HCT116 (cell line): ENCODE measurements around the gene DENND10.

Experiments used
- CTCF ChIP-seq, 3 experiments: fragments of 200-600 bp in 1 of 3; sonication (generic) in 1 of 3; IDR thresholded peaks in 2 of 3; conservative IDR thresholded peaks in 1 of 3; 2 replicates each; pipeline ENCODE4 v1.5.1; 2012 to 2017; ENCODE audit warnings: low read depth in 2 of 3, low read length in 2 of 3, antibody characterized with exemption in 1 of 3, borderline replicate concordance in 1 of 3, control low read depth in 1 of 3, mild to moderate bottlenecking in 1 of 3, mixed read lengths in 1 of 3, mixed run types in 1 of 3, moderate library complexity in 1 of 3; ENCODE audit not compliant: insufficient read depth in 1 of 3
- EZH2 ChIP-seq: fragments of 200-600 bp; sonication (generic); IDR thresholded peaks from 2 replicates; pipeline ENCODE4 v1.6.1; 2017; ENCODE audit warnings: antibody characterized with exemption, mixed run types
- EZH2phosphoT487 ChIP-seq: fragments of 200-600 bp; IDR thresholded peaks from 2 replicates; pipeline ENCODE4 v1.6.1; 2018; ENCODE audit warnings: antibody characterized with exemption, borderline replicate concordance
- FOSL1 ChIP-seq: IDR thresholded peaks from 2 replicates; pipeline ENCODE4 v1.6.1; 2012; ENCODE audit warnings: low read depth
- MAX ChIP-seq: IDR thresholded peaks from 2 replicates; pipeline ENCODE4 v1.6.1; 2012
- POLR2A ChIP-seq: IDR thresholded peaks from 2 replicates; pipeline ENCODE4 v1.7.0; 2011; ENCODE audit warnings: borderline replicate concordance; ENCODE audit not compliant: insufficient read depth, insufficient read length; ENCODE audit errors: extremely low read depth
- SRF ChIP-seq: IDR thresholded peaks from 2 replicates; pipeline ENCODE4 v1.6.1; 2012; ENCODE audit warnings: low read depth
- YY1 ChIP-seq: IDR thresholded peaks from 2 replicates; pipeline ENCODE4 v1.6.1; 2011; ENCODE audit warnings: low read length, low read depth, moderate library complexity, mild to moderate bottlenecking; ENCODE audit not compliant: insufficient replicate concordance; ENCODE audit errors: extremely low read depth

- TF ChIP-seq CTCF (IDR thresholded peaks at IDR 0.05 in 2 of 3, conservative IDR thresholded peaks at IDR 0.05 in 1 of 3; ENCODE audit: borderline replicate concordance in 1 of 3, insufficient read depth in 1 of 3, low read depth in 2 of 3, low read length in 2 of 3) (no peak), EZH2phosphoT487 (no peak), YY1 (no peak), MAX (no peak), POLR2A (no peak), SRF (no peak), FOSL1 (no peak), EZH2 (no peak)
These were observed 25.8 kb downstream of the DENND10 start for GRCh38 chr10:119129721-119130120.
